COLO668 (cell line): ENCODE results near the gene SWSAP1.
A peak's percentile ranks its signal among the peaks of the same experiment; 100 is the strongest.
"Not testable (repeated sequence)": the region's sequence is repeated elsewhere in the genome, so short reads cannot be mapped to it uniquely, and the experiment has no call there.

Experiments used
- DNase-seq: peaks from one replicate; lab custom pipeline; 2025; ENCODE audit not compliant: unreplicated experiment; lab: John Stamatoyannopoulos, UW

The SWSAP1 gene

DNA sequence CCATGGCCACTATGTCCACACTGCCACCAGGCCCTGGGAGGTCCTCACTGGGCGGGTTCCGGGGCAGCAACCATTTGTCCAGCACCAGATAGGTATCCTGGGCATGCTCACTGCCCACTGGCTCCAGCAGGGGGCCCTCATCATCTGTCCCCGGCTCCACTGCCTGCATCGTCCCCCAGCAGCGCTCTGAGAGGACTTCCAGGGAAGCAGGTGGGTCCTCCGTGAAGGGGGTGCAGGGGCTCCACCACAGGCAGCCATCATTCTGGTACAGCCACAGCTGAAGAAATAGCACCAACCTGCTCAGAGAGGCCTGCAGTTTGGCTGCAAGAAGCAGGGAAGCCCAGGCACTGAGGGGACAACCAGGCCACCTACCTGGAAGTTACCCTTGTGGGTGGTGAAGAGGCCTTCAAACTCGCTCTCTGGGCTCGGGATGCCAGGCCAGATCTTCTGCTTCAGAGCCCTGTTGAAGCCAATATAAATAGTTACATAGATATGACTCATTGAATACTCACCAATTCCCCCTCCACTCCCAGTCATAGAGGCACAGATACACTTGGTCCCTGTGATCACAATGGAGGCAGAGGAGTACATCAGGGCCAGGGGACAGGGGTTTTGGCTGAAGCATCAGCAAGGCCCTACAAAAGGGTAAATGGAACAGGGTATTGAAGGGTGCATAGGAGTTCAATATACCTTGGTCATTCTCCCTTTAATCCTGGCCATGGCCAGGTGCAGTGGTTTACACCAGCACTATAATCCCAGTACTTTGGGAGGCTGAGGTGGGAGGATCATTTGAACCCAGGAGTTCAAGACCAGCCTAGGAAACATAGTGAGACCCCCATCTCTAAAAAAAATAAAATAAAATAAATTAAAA is 4.1 kb downstream of the SWSAP1 start:
- peak; percentile 62 for DNase-seq

- not testable (repeated sequence) for DNase-seq
These were observed 4.9 kb downstream of the SWSAP1 start for GRCh38 chr19:11379269-11379845.

- DNase-seq = no peak
These were observed 5.4 kb downstream of the SWSAP1 start for GRCh38 chr19:11379857-11380350.

DNA sequence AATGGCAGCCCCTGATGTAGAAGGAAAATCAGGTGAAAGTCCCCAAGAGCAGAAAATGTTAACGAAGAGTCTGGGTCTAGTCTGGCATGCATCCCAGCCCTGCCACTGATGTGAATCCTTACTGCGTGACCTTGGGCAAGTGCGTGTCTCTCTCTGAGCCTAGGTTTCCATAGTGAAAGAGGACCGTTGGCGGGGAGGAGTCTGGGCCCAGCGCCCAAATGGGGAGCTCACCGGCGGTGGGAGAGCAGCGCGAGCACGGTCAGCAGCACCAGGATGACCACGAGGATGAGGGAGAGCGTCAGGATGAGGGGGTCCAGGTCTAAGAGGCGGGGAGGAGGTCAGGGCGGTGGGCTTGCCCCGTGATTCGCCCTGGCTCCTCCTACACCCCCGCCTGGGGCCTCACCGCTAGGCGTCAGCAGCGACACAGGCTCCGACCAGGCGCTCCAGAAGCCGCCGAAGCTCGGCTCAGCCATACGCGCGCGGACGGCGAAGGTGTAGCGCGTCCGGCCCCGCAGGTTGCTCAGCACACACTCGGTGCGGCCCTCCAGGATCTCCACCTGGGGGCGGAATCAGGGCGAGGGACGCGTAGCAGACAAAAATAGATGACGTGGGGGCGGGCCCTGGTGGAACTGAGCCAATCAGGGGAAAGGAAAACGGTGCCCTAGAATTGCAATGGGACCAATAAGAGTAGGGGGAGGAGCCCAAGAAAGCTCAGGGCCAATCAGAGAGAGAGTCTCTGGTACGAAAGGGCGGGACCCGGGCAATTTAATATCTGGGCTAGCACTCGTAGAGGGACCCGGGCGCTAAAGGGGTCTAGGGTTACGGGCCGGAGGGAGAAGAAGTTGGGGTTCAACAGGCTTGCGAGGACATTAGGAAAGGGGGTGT is 6.4 kb downstream of the SWSAP1 start:
- peak; percentile 96 for DNase-seq

DNA sequence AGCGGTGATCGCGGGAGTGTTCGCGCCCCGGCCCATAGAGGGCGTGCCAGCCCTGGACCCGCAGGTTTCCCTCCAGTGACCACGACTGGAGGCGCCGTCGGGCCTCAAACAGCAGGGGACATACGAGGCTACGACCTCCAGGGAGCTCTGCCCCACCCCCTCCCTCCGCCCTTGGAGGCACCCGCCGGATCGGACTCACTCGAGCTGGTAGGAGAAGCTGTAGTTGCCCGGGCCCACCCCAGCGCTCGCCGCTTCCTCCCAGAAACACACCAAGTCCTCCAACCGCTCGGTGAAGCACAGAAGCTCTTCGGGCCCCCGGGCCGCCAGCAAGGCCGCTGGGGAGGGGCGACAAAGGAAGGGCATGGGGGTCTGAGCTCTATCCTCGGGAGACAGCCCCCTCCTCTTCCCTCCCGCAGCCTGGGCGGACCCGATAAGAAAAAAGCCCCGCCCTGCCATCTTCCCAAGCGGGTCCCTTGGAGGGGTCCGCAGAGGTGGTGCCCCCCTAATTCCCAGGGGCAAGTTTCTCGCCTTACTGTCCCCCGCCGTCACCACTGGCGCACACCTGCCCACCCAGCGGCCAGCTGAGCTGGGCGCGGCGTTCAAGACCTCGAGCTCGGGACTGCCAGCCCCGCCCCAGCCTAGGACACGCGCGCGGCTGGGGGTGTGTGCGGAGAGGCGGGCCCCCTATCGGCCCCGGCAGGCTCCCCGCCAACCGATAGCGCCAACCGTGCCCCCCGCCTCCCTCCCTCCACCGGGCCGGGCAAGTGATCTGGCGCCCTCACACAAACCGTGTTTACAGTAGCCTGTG is 8.6 kb downstream of the SWSAP1 start:
- peak; percentile 59 for DNase-seq

- no peak for DNase-seq
These were observed 9.2 kb downstream of the SWSAP1 start for GRCh38 chr19:11383706-11384048.

GRCh38 chr19:11384778-11385129 is 10.3 kb downstream of the SWSAP1 start:
- DNase-seq = no peak

DNA sequence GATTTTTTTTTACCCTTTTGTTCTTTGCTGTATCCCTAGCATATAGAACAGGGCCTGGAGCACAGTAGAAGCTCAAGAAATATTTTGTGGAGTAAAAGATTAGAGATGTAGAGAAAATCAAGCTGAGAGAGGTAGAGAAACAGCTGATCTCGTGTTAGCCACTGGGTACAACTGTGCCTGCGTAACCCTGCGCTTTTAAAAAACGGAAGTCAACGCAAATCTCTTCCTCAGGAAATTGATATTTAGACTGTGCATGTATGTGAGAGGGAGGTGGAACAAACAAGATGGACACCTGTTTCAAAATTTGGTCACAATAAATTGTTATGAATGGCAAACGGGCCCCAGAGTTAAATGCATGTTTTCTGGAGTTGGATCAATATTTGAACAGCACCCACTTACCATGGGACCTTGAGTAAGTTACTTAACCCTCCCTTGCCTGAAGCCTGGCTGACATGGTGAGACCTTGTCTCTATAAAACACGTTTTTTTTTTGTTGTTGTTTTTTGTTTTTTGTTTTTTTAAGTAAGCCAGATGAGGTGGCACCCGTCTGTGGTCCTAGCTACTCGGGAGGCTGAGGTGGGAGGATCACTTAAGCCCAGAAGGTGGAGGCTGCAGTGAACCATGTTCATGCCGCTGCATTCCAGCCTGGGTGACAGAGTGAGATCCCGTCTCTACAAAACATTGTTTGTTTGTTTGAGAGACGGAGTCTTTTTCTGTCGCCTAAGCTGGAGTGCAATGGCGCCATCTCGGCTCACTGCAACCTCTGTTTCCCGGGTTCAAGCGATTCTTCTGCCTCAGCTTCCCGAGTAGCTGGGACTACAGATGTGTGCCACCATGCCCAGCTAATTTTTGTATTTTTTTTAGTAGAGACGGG is 12.9 kb downstream of the SWSAP1 start:
- no peak for DNase-seq

DNA sequence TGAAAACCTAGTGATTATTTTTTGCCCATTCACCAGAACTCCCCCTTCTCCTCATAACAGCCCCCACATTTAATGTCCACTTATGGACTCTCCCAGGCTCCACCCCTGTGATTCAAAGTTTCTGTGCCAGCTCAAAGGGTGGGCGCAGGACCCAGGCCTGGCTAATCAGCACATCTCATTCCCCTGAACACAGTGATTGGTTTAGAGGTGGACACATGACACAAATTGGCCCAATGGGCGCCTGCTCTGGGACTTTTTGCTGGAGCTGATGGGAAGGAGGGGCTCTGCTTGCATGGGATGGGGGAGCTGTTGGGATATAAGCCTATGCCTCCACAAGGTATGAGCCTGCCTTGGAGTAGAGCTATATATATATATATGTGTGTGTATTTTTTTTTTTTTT is 15.9 kb downstream of the SWSAP1 start:
- DNase-seq = no peak

- DNase-seq = no peak
These were observed 16.6 kb downstream of the SWSAP1 start for GRCh38 chr19:11390933-11391680.

GRCh38 chr19:11397089-11397610 is 22.7 kb downstream of the SWSAP1 start:
- no peak for DNase-seq

GRCh38 chr19:11399667-11400066 is 25.2 kb downstream of the SWSAP1 start:
- no peak for DNase-seq

- no peak for DNase-seq
These were observed 26.3 kb downstream of the SWSAP1 start for GRCh38 chr19:11400798-11401197.

DNA sequence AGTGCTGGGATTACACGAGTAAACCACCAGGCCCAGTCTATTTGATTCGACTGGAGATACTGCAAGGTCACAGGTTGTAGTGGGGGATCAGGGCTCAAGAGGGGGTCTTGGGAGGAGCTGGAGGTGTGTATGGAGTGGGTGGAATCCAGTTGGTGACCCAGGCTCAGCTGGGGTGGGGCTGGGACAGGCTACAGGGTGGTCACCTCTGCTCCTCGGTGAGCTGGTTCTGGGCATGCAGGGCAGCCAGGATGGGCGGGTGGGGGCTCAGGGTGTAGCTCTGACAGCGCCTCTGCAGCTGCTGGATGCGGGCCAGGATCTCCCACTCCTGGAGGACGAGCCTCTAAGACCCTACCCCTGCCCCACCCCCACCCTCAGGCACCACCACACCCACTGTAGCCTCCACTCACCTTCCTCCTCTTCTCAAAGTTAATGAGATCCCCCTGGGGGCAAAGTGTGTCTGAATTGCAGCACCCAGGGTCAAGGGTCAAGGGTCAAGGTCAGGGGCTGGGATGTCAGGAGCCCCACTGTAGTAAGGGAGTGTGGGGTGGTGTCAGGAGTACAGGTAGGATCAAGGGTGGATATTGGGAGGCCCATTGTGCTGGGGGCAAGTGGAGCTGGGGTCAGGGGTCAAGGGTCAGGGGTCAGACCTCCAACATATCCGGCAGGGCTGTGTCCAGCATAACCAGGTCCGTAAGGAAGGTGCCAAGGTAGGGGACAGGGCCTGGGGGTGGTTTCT is 27.5 kb downstream of the SWSAP1 start:
- no peak for DNase-seq

DNA sequence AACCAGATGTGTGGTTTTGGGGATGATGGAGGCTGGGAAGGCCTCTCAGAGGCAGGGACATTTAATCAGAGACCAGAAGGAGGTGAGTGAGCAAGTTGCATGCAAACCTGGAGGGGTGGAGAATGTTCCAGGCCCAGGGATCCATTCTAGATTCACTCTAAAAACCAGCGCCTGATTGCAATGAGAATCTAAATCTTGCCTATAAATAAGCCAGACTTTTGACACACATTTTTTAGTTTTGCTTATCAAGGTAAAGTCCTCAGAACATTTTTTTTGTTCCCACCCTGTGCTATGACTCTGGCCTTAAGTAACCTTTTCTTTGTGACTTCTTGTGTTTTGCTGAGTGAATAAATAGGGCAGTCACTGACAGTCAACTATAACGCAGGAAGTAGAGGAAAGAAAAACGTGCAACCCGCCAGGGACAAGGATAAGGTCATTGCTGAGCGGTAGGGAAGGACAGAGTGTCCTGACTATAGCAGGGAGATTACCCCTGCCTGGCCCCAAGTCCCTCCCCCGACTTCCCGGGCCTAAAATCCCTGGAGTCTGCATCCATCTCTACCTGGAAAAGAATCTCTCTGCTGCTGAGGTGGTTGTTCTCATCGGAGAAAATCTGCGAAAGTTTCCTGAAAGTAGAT is 30.2 kb downstream of the SWSAP1 start:
- no peak for DNase-seq

GRCh38 chr19:11405846-11406643 is 31.6 kb downstream of the SWSAP1 start:
- DNase-seq = no peak

DNA sequence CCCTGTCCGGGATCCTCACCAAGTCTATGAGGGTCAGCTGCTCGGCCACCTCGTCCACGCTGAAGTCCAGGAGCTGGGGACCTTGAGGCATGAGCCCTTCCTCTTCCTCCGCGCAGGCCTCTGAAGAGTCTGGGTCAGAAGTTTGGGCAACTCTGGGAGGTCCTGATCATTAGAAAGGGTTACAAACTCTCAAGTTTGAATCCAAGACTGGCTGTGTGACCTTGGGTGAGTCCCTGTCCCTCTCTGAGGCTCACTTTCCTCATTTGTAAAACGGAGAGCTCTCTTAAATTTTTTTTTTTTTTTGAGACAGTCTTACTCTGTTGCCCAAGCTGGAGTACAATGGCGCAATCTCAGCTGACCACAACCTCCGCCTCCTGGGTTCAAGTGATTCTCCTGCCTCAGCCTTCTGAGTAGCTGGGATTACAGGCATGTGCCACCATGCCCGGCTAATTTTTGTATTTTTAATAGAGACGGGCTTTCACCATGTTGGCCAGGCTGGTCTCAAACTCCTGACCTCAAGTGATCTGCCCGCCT is 32.3 kb downstream of the SWSAP1 start:
- DNase-seq = not testable (repeated sequence)
